Stomach (tissue), 9 donors: ENCODE data around the gene NRCAM. TPM values are rescaled to one million over a fixed set of nuclear protein-coding genes. Genes with fewer than 3 reads are reported as not detected.

Experiments used
- DNase-seq, 2 donors: peaks; one replicate each; pipeline versions ENCODE4 v3.0.0 to v3.0.0-alpha.2; 2013 to 2019
- H3K27ac ChIP-seq, 5 donors: fragments of 200-600 bp in 4 of 5; sonication (generic) in 4 of 5; one replicate each; pipeline ENCODE4 v1.5.1; 2013 to 2019; ENCODE audit warnings: mild to moderate bottlenecking in 1 of 5, moderate library complexity in 1 of 5
- H3K27me3 ChIP-seq, 3 donors: fragments of 200-600 bp; sonication (generic); one replicate each; pipeline ENCODE4 v1.5.1; 2017 to 2019; ENCODE audit warnings: mixed run types in 1 of 3
- H3K36me3 ChIP-seq, 4 donors: fragments of 200-600 bp; sonication (generic); 1 replicate in 3 of 4; 2 replicates in 1 of 4; pipeline ENCODE4 v1.5.1; 2016 to 2019
- H3K4me1 ChIP-seq, 4 donors: fragments of 200-600 bp; sonication (generic); one replicate each; pipeline ENCODE4 v1.5.1; 2016 to 2019
- H3K4me3 ChIP-seq, 4 donors: fragments of 200-600 bp; sonication (generic) in 3 of 4; one replicate each; pipeline ENCODE4 v1.5.1; 2016 to 2019; ENCODE audit warnings: mild to moderate bottlenecking in 1 of 4
- H3K9me3 ChIP-seq, 4 donors: fragments of 200-600 bp; sonication (generic); one replicate each; pipeline ENCODE4 v1.5.1; 2016 to 2019
- CTCF ChIP-seq, 7 experiments: fragments of 450-650 bp in 4 of 7; fragments of 200-600 bp in 3 of 7; sonication (generic) in 3 of 7; IDR thresholded peaks; one replicate each; pipeline ENCODE4 v1.5.1; 2016 to 2019; ENCODE audit warnings: antibody characterized with exemption in 7 of 7, control low read depth in 2 of 7, mild to moderate bottlenecking in 1 of 7
- EP300 ChIP-seq: sonication (generic); formaldehyde crosslinking; IDR thresholded peaks from one replicate; pipeline ENCODE4 v1.6.1; 2017; ENCODE audit warnings: antibody characterized with exemption
- POLR2A ChIP-seq, 4 donors: fragments of 450-650 bp; IDR thresholded peaks; one replicate each; pipeline ENCODE4 v1.6.1; 2016; ENCODE audit warnings: antibody characterized with exemption in 4 of 4, control low read depth in 2 of 4, mild to moderate bottlenecking in 1 of 4, moderate library complexity in 1 of 4
- POLR2AphosphoS5 ChIP-seq, 3 donors: sonication (generic); formaldehyde crosslinking; IDR thresholded peaks; one replicate each; pipeline ENCODE4 v1.6.1; 2016; ENCODE audit warnings: antibody characterized with exemption in 3 of 3
- WGBS, 5 donors: extraction: QIAGEN DNeasy Blood & Tissue Kit in 3 of 5; methylation state at CpG; one replicate each; pipeline versions ENCODE4 v1.1.5 to v1.1.7; 2013 to 2018; 5-methylcytosine and 5-hydroxymethylcytosine counted together
- intact Hi-C: fragments of 100-400 bp; cut with DNase I; formaldehyde crosslinking; loops from one replicate; pipeline ENCODE4 v1.15.1; 2023; ENCODE audit warnings: low total_unique reads
- polyA plus RNA-seq, 3 donors: library from polyadenylated mRNA; stranded (reverse); fragments of 200-250 nt; gene quantifications; one replicate each; pipeline ENCODE4 v1.2.3, GENCODE V29; 2013
- total RNA-seq, 5 donors: library from RNA; depleted of rRNA; stranded (reverse); fragments of >200 nt; gene quantifications; one replicate each; pipeline versions ENCODE4 v1.1.0 to v1.2.3, GENCODE V29; 2014 to 2016
- donor health status: healthy with polysubstance abuse.
- donor health status: Bipolar disorder and iron deficiency.
- donor health status: healthy.

The NRCAM gene
- total and polyA plus RNA-seq, 8 donors, result 1.2 to 9.4 (median 2.3) TPM

- no peak overlapping the region for H3K27ac ChIP-seq
- no peak overlapping the region for H3K4me3 ChIP-seq
- TF ChIP-seq EP300 (no peak), CTCF (IDR thresholded peaks at IDR 0.05) (no peak), POLR2AphosphoS5 (IDR thresholded peaks at IDR 0.05) (no peak), POLR2A (IDR thresholded peaks at IDR 0.05) (no peak)
- H3K4me1 ChIP-seq, result peaks cover 0 to 10% (median 3%) of the 10 kb centered on the region in 4 donors
- DNase-seq, result no peak
- 45 to 82% (median 63%) methylated on average over 2 of the region's 2 CpGs for WGBS, 5 donors
- intact Hi-C loops, result no loop called here
- no peaks in the 10 kb centered on the region for H3K36me3 ChIP-seq
- H3K27me3 ChIP-seq, result no peaks in the 10 kb centered on the region
- no peaks in the 10 kb centered on the region for H3K9me3 ChIP-seq
Observed at GRCh38 chr7:108285778-108286177, 170.5 kb downstream of the NRCAM start.

- Histone ChIP-seq H3K36me3 (no peaks in the 10 kb centered on the region), H3K4me3 (no peak overlapping the region), H3K27ac (no peak overlapping the region), H3K4me1 (peaks cover 0 to 3% (median under 1%) of the 10 kb centered on the region in 4 donors), H3K9me3 (no peaks in the 10 kb centered on the region), H3K27me3 (no peaks in the 10 kb centered on the region)
- no peak for DNase-seq
- WGBS, 5 donors, result 74 to 92% (median 88%) methylated on average over 2 of the region's 2 CpGs
- intact Hi-C loops, result no loop called here
- TF ChIP-seq POLR2A (IDR thresholded peaks at IDR 0.05) (no peak), EP300 (no peak), POLR2AphosphoS5 (IDR thresholded peaks at IDR 0.05) (no peak), CTCF (IDR thresholded peaks at IDR 0.05) (no peak)
Observed at GRCh38 chr7:108285003-108285368, 171.2 kb downstream of the NRCAM start.

GRCh38 chr7:108284349-108285002 lies 171.8 kb downstream of the NRCAM start:
- WGBS, 5 donors, result 58 to 73% (median 72%) methylated on average over 6 of the region's 6 CpGs
- H3K27me3 ChIP-seq, result no peaks in the 10 kb centered on the region
- intact Hi-C loops, result no loop called here

GRCh38 chr7:108283252-108283651 lies 173.0 kb downstream of the NRCAM start:
- Histone ChIP-seq H3K27me3 (no peaks in the 10 kb centered on the region), H3K4me3 (no peak overlapping the region), H3K36me3 (no peaks in the 10 kb centered on the region), H3K27ac (no peak overlapping the region), H3K9me3 (no peaks in the 10 kb centered on the region), H3K4me1 (no peaks in the 10 kb centered on the region)
- 76 to 83% (median 78%) methylated on average over 3 of the region's 3 CpGs for WGBS, 5 donors
- intact Hi-C loops, result no loop called here
- no peak for DNase-seq
- TF ChIP-seq POLR2A (IDR thresholded peaks at IDR 0.05), result no peak
- no peak for TF ChIP-seq EP300
- no peak for TF ChIP-seq CTCF (IDR thresholded peaks at IDR 0.05)
- no peak for TF ChIP-seq POLR2AphosphoS5 (IDR thresholded peaks at IDR 0.05)

More at GRCh38 chr7:108284349-108285002, 171.8 kb downstream of the NRCAM start:
- H3K36me3 ChIP-seq, result no peaks in the 10 kb centered on the region
- no peaks in the 10 kb centered on the region for H3K9me3 ChIP-seq
- H3K4me3 ChIP-seq, result no peak overlapping the region
- no peak for TF ChIP-seq POLR2A (IDR thresholded peaks at IDR 0.05)
- no peak overlapping the region for H3K27ac ChIP-seq
- H3K4me1 ChIP-seq, result no peaks in the 10 kb centered on the region
- DNase-seq, result no peak

- Histone ChIP-seq H3K4me3 (no peak overlapping the region), H3K36me3 (no peaks in the 10 kb centered on the region), H3K27me3 (no peaks in the 10 kb centered on the region), H3K27ac (no peak overlapping the region), H3K4me1 (no peaks in the 10 kb centered on the region), H3K9me3 (no peaks in the 10 kb centered on the region)
- TF ChIP-seq POLR2AphosphoS5 (IDR thresholded peaks at IDR 0.05) (no peak), EP300 (no peak), POLR2A (IDR thresholded peaks at IDR 0.05) (no peak), CTCF (IDR thresholded peaks at IDR 0.05) (no peak)
- no peak for DNase-seq
- 39 to 63% (median 51%) methylated on average over 4 of the region's 4 CpGs for WGBS, 5 donors
- intact Hi-C loops, result no loop called here
Observed at GRCh38 chr7:108282427-108282996, 173.7 kb downstream of the NRCAM start.
